GM23338 (cell line): ENCODE results near the gene ITGA4. TPM values are rescaled to one million over a fixed set of nuclear protein-coding genes. Genes with fewer than 3 reads are reported as not detected.

ENCODE experiments used
- ATAC-seq: fragments of 200-7000 bp; cut with Tn5 transposase; 3 replicates; pipeline ENCODE4 v1.9.1; 2020
- DNase-seq: peaks from one replicate; pipeline ENCODE4 v3.0.0-alpha.2; 2015; ENCODE audit warnings: low spot score
- H2AFZ ChIP-seq: fragments of 200-600 bp; sonication (generic); 2 replicates; pipeline ENCODE4 v1.8.0; 2016; ENCODE audit warnings: antibody characterized with exemption, mild to moderate bottlenecking, moderate library complexity
- H3F3A ChIP-seq: fragments of 200-600 bp; sonication (generic); replicated peaks from 2 replicates; pipeline ENCODE4 v1.8.0; 2017; ENCODE audit warnings: antibody characterized with exemption, mixed run types, low read depth
- H3K27ac ChIP-seq: fragments of 200-600 bp; sonication (generic); 2 replicates; pipeline ENCODE4 v1.6.1; 2016; ENCODE audit warnings: low read depth
- H3K27me3 ChIP-seq: fragments of 200-600 bp; sonication (generic); 2 replicates; pipeline ENCODE4 v1.8.0; 2016; ENCODE audit warnings: mild to moderate bottlenecking, mixed run types, moderate library complexity; ENCODE audit not compliant: insufficient read depth
- H3K36me3 ChIP-seq: fragments of 200-600 bp; sonication (generic); 2 replicates; pipeline ENCODE4 v1.8.0; 2016; ENCODE audit warnings: mild to moderate bottlenecking; ENCODE audit not compliant: insufficient read depth
- H3K4me1 ChIP-seq: fragments of 200-600 bp; sonication (generic); 2 replicates; pipeline ENCODE4 v1.8.0; 2016; ENCODE audit warnings: mild to moderate bottlenecking, moderate library complexity; ENCODE audit not compliant: insufficient read depth
- H3K4me2 ChIP-seq: fragments of 200-600 bp; sonication (generic); 2 replicates; pipeline ENCODE4 v1.7.1; 2017; ENCODE audit warnings: mixed run types
- H3K4me3 ChIP-seq: fragments of 200-600 bp; sonication (generic); 2 replicates; pipeline ENCODE4 v1.6.1; 2016; ENCODE audit warnings: mixed run types
- H3K79me2 ChIP-seq: fragments of 200-600 bp; sonication (generic); replicated peaks from 2 replicates; pipeline ENCODE4 v1.8.0; 2017; ENCODE audit warnings: mild to moderate bottlenecking; ENCODE audit not compliant: insufficient read depth
- H3K9me2 ChIP-seq: fragments of 200-600 bp; sonication (generic); 2 replicates; pipeline ENCODE4 v1.8.0; 2017; ENCODE audit not compliant: insufficient read depth
- H4K20me1 ChIP-seq: fragments of 200-600 bp; sonication (generic); replicated peaks from 2 replicates; pipeline ENCODE4 v1.8.0; 2017; ENCODE audit warnings: mild to moderate bottlenecking; ENCODE audit not compliant: insufficient read depth
- H3K27ac Mint-ChIP-seq: 2 replicates; pipeline ENCODE4 v1.8.0; 2020; ENCODE audit warnings: inconsistent platforms, mild to moderate bottlenecking, moderate library complexity, mixed read lengths
- H3K27me3 Mint-ChIP-seq: 3 replicates; pipeline ENCODE4 v1.8.0; 2022; ENCODE audit warnings: low read depth, mild to moderate bottlenecking, moderate library complexity, mixed read lengths, inconsistent platforms; ENCODE audit not compliant: insufficient read depth, poor library complexity
- H3K36me3 Mint-ChIP-seq: 3 replicates; pipeline ENCODE4 v1.8.0; 2021; ENCODE audit warnings: low read depth, mild to moderate bottlenecking, inconsistent platforms, moderate library complexity, mixed read lengths
- H3K4me1 Mint-ChIP-seq: 3 replicates; pipeline ENCODE4 v1.8.0; 2020; ENCODE audit warnings: mild to moderate bottlenecking, inconsistent platforms, mixed read lengths
- H3K4me3 Mint-ChIP-seq: 3 replicates; pipeline ENCODE4 v1.8.0; 2021; ENCODE audit warnings: moderate library complexity, mild to moderate bottlenecking, inconsistent platforms, mixed read lengths
- H3K9me3 Mint-ChIP-seq: 3 replicates; pipeline ENCODE4 v1.8.0; 2020; ENCODE audit warnings: moderate library complexity, mild to moderate bottlenecking, inconsistent platforms, mixed read lengths
- CREB1 ChIP-seq: fragments of 250-450 bp; sonication (Bioruptor Pico); IDR thresholded peaks from 2 replicates; pipeline ENCODE4 v1.5.0; 2020; ENCODE audit warnings: low read depth, mild to moderate bottlenecking, moderate library complexity
- EZH2 ChIP-seq: fragments of 200-600 bp; sonication (generic); IDR thresholded peaks from one replicate; pipeline ENCODE4 v1.8.0; 2017; ENCODE audit warnings: antibody characterized with exemption, mild to moderate bottlenecking, low read depth; ENCODE audit not compliant: unreplicated experiment
- NANOG ChIP-seq: IDR thresholded peaks from 2 replicates; pipeline ENCODE4 v1.6.1; 2016; ENCODE audit warnings: antibody characterized with exemption, borderline replicate concordance
- POLR2AphosphoS5 ChIP-seq: IDR thresholded peaks from 2 replicates; pipeline ENCODE4 v1.6.1; 2016; ENCODE audit warnings: antibody characterized with exemption, low read depth
- ZNF114 ChIP-seq: fragments of 250-450 bp; sonication (Bioruptor Pico); IDR thresholded peaks from 2 replicates; pipeline ENCODE4 v1.5.0; 2020; ENCODE audit warnings: mild to moderate bottlenecking, moderate library complexity
- ZNF331 ChIP-seq: fragments of 250-450 bp; sonication (Bioruptor Pico); IDR thresholded peaks from 2 replicates; pipeline ENCODE4 v1.5.0; 2020; ENCODE audit warnings: low read depth, mild to moderate bottlenecking, moderate library complexity
- polyA plus RNA-seq: library from polyadenylated mRNA; unstranded; fragments of >200 nt; fragmentation: Nextera tagmentation; extraction: Ambion mirVana; gene quantifications from 2 replicates; pipeline ENCODE4 v1.2.1, GENCODE V29; 2016
- total RNA-seq: library from RNA; depleted of rRNA; stranded (reverse); fragments of >200 nt; shearing (Covaris generic); gene quantifications from 2 replicates; pipeline ENCODE4 v1.2.3, GENCODE V29; 2014
- TF ChIP-seq, protein P1 (sequence below): IDR thresholded peaks from 2 replicates; pipeline ENCODE4 v1.6.1; 2016; ENCODE audit warnings: antibody characterized with exemption
- TF ChIP-seq, protein P2 (sequence below), 2 experiments: fragments of 200-600 bp in 1 of 2; sonication (generic) in 1 of 2; conservative IDR thresholded peaks; 2 replicates each; pipeline versions ENCODE4 v1.5.1 to v1.6.1; 2016 to 2017; ENCODE audit warnings: antibody characterized with exemption in 2 of 2, low read depth in 2 of 2, mild to moderate bottlenecking in 2 of 2, moderate library complexity in 1 of 2
- TF ChIP-seq, protein P3 (sequence below): IDR thresholded peaks from one replicate; pipeline ENCODE4 v1.6.1; 2018; ENCODE audit warnings: antibody characterized with exemption; ENCODE audit not compliant: unreplicated experiment
- TF ChIP-seq, protein P4 (sequence below): fragments of 250-450 bp; sonication (Bioruptor Pico); IDR thresholded peaks from 2 replicates; pipeline ENCODE4 v1.5.0; 2020; ENCODE audit warnings: mild to moderate bottlenecking, moderate library complexity

The ITGA4 gene
- total and polyA plus RNA-seq, 2 experiments from 2014 or later, result 1.2 to 4.6 TPM

DNA sequence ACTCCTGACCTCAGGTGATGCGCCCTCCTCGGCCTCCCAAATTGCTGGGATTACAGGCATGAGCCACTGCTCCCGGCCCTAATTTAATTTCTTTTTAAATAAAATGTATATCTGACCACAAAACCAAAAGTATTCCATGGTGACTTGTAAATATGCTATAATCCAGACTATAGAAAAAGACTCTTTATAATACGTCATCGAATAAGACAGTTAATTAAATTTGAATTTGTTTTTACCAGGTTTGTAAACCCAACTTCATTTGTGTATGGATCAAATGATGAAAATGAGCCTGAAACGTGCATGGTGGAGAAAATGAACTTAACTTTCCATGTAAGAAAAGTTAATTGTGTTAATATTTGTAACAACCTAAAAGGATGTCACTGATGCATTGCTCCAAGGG, 69.9 kb downstream of the ITGA4 start (continued):
- TF ChIP-seq, protein P1, sequence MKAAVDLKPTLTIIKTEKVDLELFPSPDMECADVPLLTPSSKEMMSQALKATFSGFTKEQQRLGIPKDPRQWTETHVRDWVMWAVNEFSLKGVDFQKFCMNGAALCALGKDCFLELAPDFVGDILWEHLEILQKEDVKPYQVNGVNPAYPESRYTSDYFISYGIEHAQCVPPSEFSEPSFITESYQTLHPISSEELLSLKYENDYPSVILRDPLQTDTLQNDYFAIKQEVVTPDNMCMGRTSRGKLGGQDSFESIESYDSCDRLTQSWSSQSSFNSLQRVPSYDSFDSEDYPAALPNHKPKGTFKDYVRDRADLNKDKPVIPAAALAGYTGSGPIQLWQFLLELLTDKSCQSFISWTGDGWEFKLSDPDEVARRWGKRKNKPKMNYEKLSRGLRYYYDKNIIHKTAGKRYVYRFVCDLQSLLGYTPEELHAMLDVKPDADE, result no peak
- TF ChIP-seq ZNF331 (CRISPR knock-in tag), result no peak
- TF ChIP-seq, protein P2, sequence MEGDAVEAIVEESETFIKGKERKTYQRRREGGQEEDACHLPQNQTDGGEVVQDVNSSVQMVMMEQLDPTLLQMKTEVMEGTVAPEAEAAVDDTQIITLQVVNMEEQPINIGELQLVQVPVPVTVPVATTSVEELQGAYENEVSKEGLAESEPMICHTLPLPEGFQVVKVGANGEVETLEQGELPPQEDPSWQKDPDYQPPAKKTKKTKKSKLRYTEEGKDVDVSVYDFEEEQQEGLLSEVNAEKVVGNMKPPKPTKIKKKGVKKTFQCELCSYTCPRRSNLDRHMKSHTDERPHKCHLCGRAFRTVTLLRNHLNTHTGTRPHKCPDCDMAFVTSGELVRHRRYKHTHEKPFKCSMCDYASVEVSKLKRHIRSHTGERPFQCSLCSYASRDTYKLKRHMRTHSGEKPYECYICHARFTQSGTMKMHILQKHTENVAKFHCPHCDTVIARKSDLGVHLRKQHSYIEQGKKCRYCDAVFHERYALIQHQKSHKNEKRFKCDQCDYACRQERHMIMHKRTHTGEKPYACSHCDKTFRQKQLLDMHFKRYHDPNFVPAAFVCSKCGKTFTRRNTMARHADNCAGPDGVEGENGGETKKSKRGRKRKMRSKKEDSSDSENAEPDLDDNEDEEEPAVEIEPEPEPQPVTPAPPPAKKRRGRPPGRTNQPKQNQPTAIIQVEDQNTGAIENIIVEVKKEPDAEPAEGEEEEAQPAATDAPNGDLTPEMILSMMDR (conservative IDR thresholded peaks at IDR 0.05; ENCODE audit: low read depth in 2 of 2), result no peak

DNA sequence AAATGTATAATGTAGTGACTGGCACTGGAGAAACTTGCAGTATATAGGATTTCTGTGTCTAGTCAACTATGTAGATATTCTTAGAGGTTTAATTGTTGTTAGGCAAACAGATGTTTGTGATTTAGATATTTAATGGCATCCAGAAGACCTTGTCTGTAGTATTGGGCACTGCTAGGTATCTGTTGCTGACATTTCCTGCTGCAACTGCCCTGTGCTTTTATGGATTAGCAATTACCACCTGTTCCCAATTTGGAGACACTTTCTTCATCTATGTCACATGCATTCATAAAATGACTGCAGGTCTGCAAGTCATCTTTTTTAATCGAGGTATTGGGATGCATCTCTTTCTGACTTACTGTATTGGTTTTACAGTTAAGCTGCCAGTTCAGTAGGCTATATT, 71.3 kb downstream of the ITGA4 start:
- Histone ChIP-seq H4K20me1 (no peaks in the 10 kb centered on the region), H3K27me3 (no peaks in the 10 kb centered on the region), H3K9me2 (no peaks in the 10 kb centered on the region), H3K4me2 (no peak overlapping the region), H3K4me3 (no peak overlapping the region), H3K4me1 (peaks cover 7% of the 10 kb centered on the region; the same call in 1 of the 2 replicates), H3K27ac (no peak overlapping the region), H2AFZ (no peak overlapping the region), H3F3A (no peaks in the 10 kb centered on the region), H3K36me3 (no peaks in the 10 kb centered on the region), H3K79me2 (no peaks in the 10 kb centered on the region)
- Mint-ChIP-seq H3K9me3 (no peaks in the 10 kb centered on the region), H3K4me1 (peaks cover 9% of the 10 kb centered on the region; the same call in 2 of the 3 replicates), H3K36me3 (no peaks in the 10 kb centered on the region), H3K27ac (no peak overlapping the region), H3K4me3 (no peak overlapping the region), H3K27me3 (peaks cover 5% of the 10 kb centered on the region)
- ATAC-seq, result no peak
- DNase-seq, result no peak
- TF ChIP-seq ZNF331 (CRISPR knock-in tag) (no peak), NANOG (no peak), EZH2 (no peak), POLR2AphosphoS5 (no peak), CREB1 (CRISPR knock-in tag) (no peak), ZNF114 (CRISPR knock-in tag) (no peak)
- TF ChIP-seq, protein P2 (conservative IDR thresholded peaks at IDR 0.05; ENCODE audit: low read depth in 2 of 2), result no peak
- TF ChIP-seq, protein P3, sequence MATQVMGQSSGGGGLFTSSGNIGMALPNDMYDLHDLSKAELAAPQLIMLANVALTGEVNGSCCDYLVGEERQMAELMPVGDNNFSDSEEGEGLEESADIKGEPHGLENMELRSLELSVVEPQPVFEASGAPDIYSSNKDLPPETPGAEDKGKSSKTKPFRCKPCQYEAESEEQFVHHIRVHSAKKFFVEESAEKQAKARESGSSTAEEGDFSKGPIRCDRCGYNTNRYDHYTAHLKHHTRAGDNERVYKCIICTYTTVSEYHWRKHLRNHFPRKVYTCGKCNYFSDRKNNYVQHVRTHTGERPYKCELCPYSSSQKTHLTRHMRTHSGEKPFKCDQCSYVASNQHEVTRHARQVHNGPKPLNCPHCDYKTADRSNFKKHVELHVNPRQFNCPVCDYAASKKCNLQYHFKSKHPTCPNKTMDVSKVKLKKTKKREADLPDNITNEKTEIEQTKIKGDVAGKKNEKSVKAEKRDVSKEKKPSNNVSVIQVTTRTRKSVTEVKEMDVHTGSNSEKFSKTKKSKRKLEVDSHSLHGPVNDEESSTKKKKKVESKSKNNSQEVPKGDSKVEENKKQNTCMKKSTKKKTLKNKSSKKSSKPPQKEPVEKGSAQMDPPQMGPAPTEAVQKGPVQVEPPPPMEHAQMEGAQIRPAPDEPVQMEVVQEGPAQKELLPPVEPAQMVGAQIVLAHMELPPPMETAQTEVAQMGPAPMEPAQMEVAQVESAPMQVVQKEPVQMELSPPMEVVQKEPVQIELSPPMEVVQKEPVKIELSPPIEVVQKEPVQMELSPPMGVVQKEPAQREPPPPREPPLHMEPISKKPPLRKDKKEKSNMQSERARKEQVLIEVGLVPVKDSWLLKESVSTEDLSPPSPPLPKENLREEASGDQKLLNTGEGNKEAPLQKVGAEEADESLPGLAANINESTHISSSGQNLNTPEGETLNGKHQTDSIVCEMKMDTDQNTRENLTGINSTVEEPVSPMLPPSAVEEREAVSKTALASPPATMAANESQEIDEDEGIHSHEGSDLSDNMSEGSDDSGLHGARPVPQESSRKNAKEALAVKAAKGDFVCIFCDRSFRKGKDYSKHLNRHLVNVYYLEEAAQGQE, result no peak
- TF ChIP-seq, protein P4, sequence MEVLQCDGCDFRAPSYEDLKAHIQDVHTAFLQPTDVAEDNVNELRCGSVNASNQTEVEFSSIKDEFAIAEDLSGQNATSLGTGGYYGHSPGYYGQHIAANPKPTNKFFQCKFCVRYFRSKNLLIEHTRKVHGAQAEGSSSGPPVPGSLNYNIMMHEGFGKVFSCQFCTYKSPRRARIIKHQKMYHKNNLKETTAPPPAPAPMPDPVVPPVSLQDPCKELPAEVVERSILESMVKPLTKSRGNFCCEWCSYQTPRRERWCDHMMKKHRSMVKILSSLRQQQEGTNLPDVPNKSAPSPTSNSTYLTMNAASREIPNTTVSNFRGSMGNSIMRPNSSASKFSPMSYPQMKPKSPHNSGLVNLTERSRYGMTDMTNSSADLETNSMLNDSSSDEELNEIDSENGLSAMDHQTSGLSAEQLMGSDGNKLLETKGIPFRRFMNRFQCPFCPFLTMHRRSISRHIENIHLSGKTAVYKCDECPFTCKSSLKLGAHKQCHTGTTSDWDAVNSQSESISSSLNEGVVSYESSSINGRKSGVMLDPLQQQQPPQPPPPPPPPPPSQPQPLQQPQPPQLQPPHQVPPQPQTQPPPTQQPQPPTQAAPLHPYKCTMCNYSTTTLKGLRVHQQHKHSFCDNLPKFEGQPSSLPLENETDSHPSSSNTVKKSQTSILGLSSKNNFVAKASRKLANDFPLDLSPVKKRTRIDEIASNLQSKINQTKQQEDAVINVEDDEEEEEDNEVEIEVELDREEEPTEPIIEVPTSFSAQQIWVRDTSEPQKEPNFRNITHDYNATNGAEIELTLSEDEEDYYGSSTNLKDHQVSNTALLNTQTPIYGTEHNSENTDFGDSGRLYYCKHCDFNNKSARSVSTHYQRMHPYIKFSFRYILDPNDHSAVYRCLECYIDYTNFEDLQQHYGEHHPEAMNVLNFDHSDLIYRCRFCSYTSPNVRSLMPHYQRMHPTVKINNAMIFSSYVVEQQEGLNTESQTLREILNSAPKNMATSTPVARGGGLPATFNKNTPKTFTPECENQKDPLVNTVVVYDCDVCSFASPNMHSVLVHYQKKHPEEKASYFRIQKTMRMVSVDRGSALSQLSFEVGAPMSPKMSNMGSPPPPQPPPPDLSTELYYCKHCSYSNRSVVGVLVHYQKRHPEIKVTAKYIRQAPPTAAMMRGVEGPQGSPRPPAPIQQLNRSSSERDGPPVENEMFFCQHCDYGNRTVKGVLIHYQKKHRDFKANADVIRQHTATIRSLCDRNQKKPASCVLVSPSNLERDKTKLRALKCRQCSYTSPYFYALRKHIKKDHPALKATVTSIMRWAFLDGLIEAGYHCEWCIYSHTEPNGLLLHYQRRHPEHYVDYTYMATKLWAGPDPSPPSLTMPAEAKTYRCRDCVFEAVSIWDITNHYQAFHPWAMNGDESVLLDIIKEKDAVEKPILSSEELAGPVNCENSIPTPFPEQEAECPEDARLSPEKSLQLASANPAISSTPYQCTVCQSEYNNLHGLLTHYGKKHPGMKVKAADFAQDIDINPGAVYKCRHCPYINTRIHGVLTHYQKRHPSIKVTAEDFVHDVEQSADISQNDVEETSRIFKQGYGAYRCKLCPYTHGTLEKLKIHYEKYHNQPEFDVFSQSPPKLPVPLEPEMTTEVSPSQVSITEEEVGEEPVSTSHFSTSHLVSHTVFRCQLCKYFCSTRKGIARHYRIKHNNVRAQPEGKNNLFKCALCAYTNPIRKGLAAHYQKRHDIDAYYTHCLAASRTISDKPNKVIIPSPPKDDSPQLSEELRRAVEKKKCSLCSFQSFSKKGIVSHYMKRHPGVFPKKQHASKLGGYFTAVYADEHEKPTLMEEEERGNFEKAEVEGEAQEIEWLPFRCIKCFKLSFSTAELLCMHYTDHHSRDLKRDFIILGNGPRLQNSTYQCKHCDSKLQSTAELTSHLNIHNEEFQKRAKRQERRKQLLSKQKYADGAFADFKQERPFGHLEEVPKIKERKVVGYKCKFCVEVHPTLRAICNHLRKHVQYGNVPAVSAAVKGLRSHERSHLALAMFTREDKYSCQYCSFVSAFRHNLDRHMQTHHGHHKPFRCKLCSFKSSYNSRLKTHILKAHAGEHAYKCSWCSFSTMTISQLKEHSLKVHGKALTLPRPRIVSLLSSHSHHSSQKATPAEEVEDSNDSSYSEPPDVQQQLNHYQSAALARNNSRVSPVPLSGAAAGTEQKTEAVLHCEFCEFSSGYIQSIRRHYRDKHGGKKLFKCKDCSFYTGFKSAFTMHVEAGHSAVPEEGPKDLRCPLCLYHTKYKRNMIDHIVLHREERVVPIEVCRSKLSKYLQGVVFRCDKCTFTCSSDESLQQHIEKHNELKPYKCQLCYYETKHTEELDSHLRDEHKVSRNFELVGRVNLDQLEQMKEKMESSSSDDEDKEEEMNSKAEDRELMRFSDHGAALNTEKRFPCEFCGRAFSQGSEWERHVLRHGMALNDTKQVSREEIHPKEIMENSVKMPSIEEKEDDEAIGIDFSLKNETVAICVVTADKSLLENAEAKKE, result no peak
